MCF 10A (cell line): ENCODE data around the gene KIF17. TPM values are rescaled to one million over a fixed set of nuclear protein-coding genes. Genes with fewer than 3 reads are reported as not detected.

Experiments
- BruUV-seq: library from RNA; stranded (reverse); fragments of 400-500 nt; replicated peaks from 2 replicates; lab custom pipeline; 2021; lab: Mats Ljungman, UMichigan
- CTCF ChIA-PET: fragments of 300-600 bp; sonication (Branson Sonifier 250); formaldehyde crosslinking; extraction: SDS; loops from one replicate; lab custom pipeline; 2021; ENCODE audit warnings: antibody characterized with exemption, inconsistent platforms; lab: Yijun Ruan, JAX
- POLR2A ChIA-PET: fragments of 300-600, 350-650 bp; sonication (Branson Sonifier 250); formaldehyde crosslinking; extraction: SDS; loops from one replicate; lab custom pipeline; 2020; ENCODE audit warnings: antibody characterized with exemption, inconsistent platforms; lab: Yijun Ruan, JAX
- DNase-seq: peaks from one replicate; pipeline ENCODE4 v3.0.0-alpha.2; 2018; ENCODE audit not compliant: unreplicated experiment
- H3K27ac Mint-ChIP-seq: one replicate; pipeline ENCODE4 v1.8.0; 2022; ENCODE audit warnings: mild to moderate bottlenecking, low read depth, mixed read lengths; ENCODE audit not compliant: unreplicated experiment
- H3K27me3 Mint-ChIP-seq: one replicate; pipeline ENCODE4 v1.8.0; 2022; ENCODE audit warnings: mixed read lengths; ENCODE audit not compliant: insufficient read depth, unreplicated experiment
- H3K36me3 Mint-ChIP-seq: one replicate; pipeline ENCODE4 v1.8.0; 2022; ENCODE audit warnings: mild to moderate bottlenecking, moderate library complexity, mixed read lengths; ENCODE audit not compliant: insufficient read depth, unreplicated experiment
- H3K4me1 Mint-ChIP-seq: one replicate; pipeline ENCODE4 v1.8.0; 2022; ENCODE audit warnings: mixed read lengths; ENCODE audit not compliant: insufficient read depth, unreplicated experiment
- H3K4me3 Mint-ChIP-seq: one replicate; pipeline ENCODE4 v1.8.0; 2022; ENCODE audit warnings: mild to moderate bottlenecking, moderate library complexity, mixed read lengths; ENCODE audit not compliant: unreplicated experiment
- H3K9me3 Mint-ChIP-seq: one replicate; pipeline ENCODE4 v1.8.0; 2022; ENCODE audit warnings: mixed read lengths; ENCODE audit not compliant: unreplicated experiment
- intact Hi-C: fragments of 100-400 bp; cut with micrococcal nuclease; formaldehyde crosslinking; loops from 2 replicates; pipeline ENCODE4 v1.14.1; 2022
- total RNA-seq: library from RNA; stranded (reverse); gene quantifications from 2 replicates; pipeline ENCODE4 v1.2.3, GENCODE V29; 2022
- TF ChIP-seq, protein P1 (sequence below): fragments of 200-600 bp; IDR thresholded peaks from one replicate; pipeline ENCODE4 v1.8.0; 2022; ENCODE audit warnings: antibody characterized with exemption, mild to moderate bottlenecking; ENCODE audit not compliant: unreplicated experiment

KIF17 gene
- total RNA-seq, 1 experiment from 2014 or later = 0.19 TPM

- intact Hi-C loops = loop anchor here (10.0 kb wide), 2 partner anchors 155 to 675 kb away; no protein-coding TSS in a partner anchor
- ChIA-PET POLR2A (no interaction called here), CTCF (interaction anchor here (2.3 kb wide), 1 partner anchor 506 kb away, joined by 6 read pairs; no protein-coding TSS in a partner anchor)
- Mint-ChIP-seq H3K36me3 (no peaks in the 10 kb centered on the region), H3K4me1 (no peaks in the 10 kb centered on the region), H3K27me3 (no peaks in the 10 kb centered on the region), H3K27ac (no peak overlapping the region), H3K9me3 (no peaks in the 10 kb centered on the region), H3K4me3 (no peak overlapping the region)
- BruUV-seq = no TSS peak
- TF ChIP-seq, protein P1, sequence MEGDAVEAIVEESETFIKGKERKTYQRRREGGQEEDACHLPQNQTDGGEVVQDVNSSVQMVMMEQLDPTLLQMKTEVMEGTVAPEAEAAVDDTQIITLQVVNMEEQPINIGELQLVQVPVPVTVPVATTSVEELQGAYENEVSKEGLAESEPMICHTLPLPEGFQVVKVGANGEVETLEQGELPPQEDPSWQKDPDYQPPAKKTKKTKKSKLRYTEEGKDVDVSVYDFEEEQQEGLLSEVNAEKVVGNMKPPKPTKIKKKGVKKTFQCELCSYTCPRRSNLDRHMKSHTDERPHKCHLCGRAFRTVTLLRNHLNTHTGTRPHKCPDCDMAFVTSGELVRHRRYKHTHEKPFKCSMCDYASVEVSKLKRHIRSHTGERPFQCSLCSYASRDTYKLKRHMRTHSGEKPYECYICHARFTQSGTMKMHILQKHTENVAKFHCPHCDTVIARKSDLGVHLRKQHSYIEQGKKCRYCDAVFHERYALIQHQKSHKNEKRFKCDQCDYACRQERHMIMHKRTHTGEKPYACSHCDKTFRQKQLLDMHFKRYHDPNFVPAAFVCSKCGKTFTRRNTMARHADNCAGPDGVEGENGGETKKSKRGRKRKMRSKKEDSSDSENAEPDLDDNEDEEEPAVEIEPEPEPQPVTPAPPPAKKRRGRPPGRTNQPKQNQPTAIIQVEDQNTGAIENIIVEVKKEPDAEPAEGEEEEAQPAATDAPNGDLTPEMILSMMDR = no peak
- no peak for DNase-seq
Measured at GRCh38 chr1:20689645-20690056, 28.2 kb downstream of the KIF17 start.

- POLR2A ChIA-PET = no interaction called here
- no peaks in the 10 kb centered on the region for H3K36me3 Mint-ChIP-seq
- intact Hi-C loops = no loop called here
- TF ChIP-seq, protein P1 = no peak
- CTCF ChIA-PET = interaction anchor here (0.6 to 1.5 kb wide), 2 partner anchors 10 to 187 kb away, joined by 3 to 7 read pairs; no protein-coding TSS in a partner anchor
- no peak overlapping the region for H3K27ac Mint-ChIP-seq
- no peaks in the 10 kb centered on the region for H3K9me3 Mint-ChIP-seq
- BruUV-seq = no TSS peak
- H3K4me1 Mint-ChIP-seq = no peaks in the 10 kb centered on the region
- H3K4me3 Mint-ChIP-seq = no peak overlapping the region
- DNase-seq = no peak
- H3K27me3 Mint-ChIP-seq = no peaks in the 10 kb centered on the region
Measured at GRCh38 chr1:20686883-20687725, 30.7 kb downstream of the KIF17 start.

DNA sequence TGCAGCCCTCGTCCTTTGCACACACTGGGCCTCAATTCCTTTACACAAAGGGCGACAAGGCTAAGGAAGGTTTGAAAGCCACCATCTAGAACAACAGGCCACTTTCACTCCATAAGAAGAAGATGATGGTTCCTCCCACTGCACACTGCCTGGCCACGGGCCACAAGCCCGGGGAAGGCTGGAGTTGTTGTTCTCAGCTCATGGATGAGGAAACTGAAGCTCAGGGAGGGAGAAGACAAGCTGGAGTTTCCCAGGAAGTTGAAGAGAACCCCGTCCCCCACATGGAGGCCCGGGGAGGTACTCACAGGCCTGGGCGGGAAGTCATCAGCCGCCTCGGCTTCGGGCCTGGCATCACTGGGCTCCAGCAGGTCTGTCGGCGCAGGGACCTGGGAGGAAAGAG is 32.1 kb downstream of the KIF17 start:
- ChIA-PET POLR2A (no interaction called here), CTCF (no interaction called here)
- no TSS peak for BruUV-seq
- Mint-ChIP-seq H3K4me1 (no peaks in the 10 kb centered on the region), H3K4me3 (no peak overlapping the region), H3K9me3 (no peaks in the 10 kb centered on the region), H3K27ac (no peak overlapping the region), H3K27me3 (no peaks in the 10 kb centered on the region), H3K36me3 (no peaks in the 10 kb centered on the region)
- intact Hi-C loops = no loop called here
- no peak for DNase-seq
- TF ChIP-seq, protein P1 = no peak

GRCh38 chr1:20685099-20685662 is 32.6 kb downstream of the KIF17 start:
- TF ChIP-seq, protein P1 = no peak
- no TSS peak for BruUV-seq
- no peak overlapping the region for H3K4me3 Mint-ChIP-seq
- H3K36me3 Mint-ChIP-seq = no peaks in the 10 kb centered on the region
- ChIA-PET CTCF (interaction anchor here (0.5 to 0.6 kb wide), 2 partner anchors 482 to 900 kb away, joined by 3 read pairs; no protein-coding TSS in a partner anchor), POLR2A (no interaction called here)
- H3K4me1 Mint-ChIP-seq = no peaks in the 10 kb centered on the region
- H3K27ac Mint-ChIP-seq = no peak overlapping the region
- no peak for DNase-seq
- no peaks in the 10 kb centered on the region for H3K9me3 Mint-ChIP-seq
- H3K27me3 Mint-ChIP-seq = no peaks in the 10 kb centered on the region
- intact Hi-C loops = no loop called here
